RPMI7951 (cell line): ENCODE data around the gene ZNF318. TPM values are rescaled to one million over a fixed set of nuclear protein-coding genes. Genes with fewer than 3 reads are reported as not detected.

Experiments
- total RNA-seq: library from RNA; depleted of rRNA; stranded (reverse); fragments of >200 nt; shearing (Covaris generic); gene quantifications from 2 replicates; pipeline ENCODE4 v1.2.3, GENCODE V29; 2014; rRNA removed

ZNF318 gene
- total RNA-seq, 1 experiment from 2014 or later: 10.9 TPM

Other genes starting within 250 kb of the ZNF318 start
- 10.7 and 16.7 TPM in 2 replicates for gene SRF, start 198.4 kb downstream of the ZNF318 start, total RNA-seq
- 6.6 and 9.9 TPM in 2 replicates for gene CUL9, start 187.5 kb downstream of the ZNF318 start, total RNA-seq
- 50.3 and 74.5 TPM in 2 replicates for gene DNPH1, start 140.2 kb downstream of the ZNF318 start, total RNA-seq
- gene TTBK1, start 126.2 kb downstream of the ZNF318 start, total RNA-seq: not detected in 2 replicates
- gene SLC22A7, start 71.4 kb downstream of the ZNF318 start, total RNA-seq: not detected in 2 replicates
- gene CRIP3, start 60.8 kb downstream of the ZNF318 start, total RNA-seq: not detected in 2 replicates
- 12.0 and 12.2 TPM in 2 replicates for gene ABCC10, start 57.9 kb upstream of the ZNF318 start, total RNA-seq
- 0.60 and 1.5 TPM in 2 replicates for gene DLK2, start 85.9 kb upstream of the ZNF318 start, total RNA-seq
- 7.8 and 12.4 TPM in 2 replicates for gene TJAP1, start 107.9 kb upstream of the ZNF318 start, total RNA-seq
- 0.10 and 0.60 TPM in 2 replicates for gene LRRC73, start 140.7 kb upstream of the ZNF318 start, total RNA-seq
- 139 and 151 TPM in 2 replicates for gene YIPF3, start 147.3 kb upstream of the ZNF318 start, total RNA-seq
- gene POLR1C, start 147.4 kb upstream of the ZNF318 start, total RNA-seq: 50.7 and 52.3 TPM in 2 replicates
- gene XPO5, start 206.4 kb upstream of the ZNF318 start, total RNA-seq: 40.2 and 48.1 TPM in 2 replicates
- 33.6 and 38.0 TPM in 2 replicates for gene POLH, start 206.5 kb upstream of the ZNF318 start, total RNA-seq